NB4 (cell line): ENCODE results near the gene ENPP6.

Source experiments
- DNase-seq: peaks from one replicate; pipeline ENCODE4 v3.0.0; 2010; ENCODE audit warnings: low read depth
- H3K4me3 ChIP-seq: one replicate; pipeline ENCODE4 v1.5.1; 2011; ENCODE audit warnings: mild to moderate bottlenecking, low read depth, low read length, moderate library complexity
- MYC ChIP-seq: IDR thresholded peaks from 2 replicates; pipeline ENCODE4 v1.6.1; 2011; ENCODE audit warnings: low read depth, low read length
- POLR2A ChIP-seq: IDR thresholded peaks from 2 replicates; pipeline ENCODE4 v1.6.1; 2011; ENCODE audit warnings: mild to moderate bottlenecking; ENCODE audit not compliant: insufficient read length; ENCODE audit errors: extremely low read depth
- TF ChIP-seq, protein P1 (sequence below): IDR thresholded peaks from one replicate; pipeline ENCODE4 v1.5.1; 2012; ENCODE audit warnings: low read depth, low read length
- TF ChIP-seq, protein P2 (sequence below): IDR thresholded peaks from 2 replicates; pipeline ENCODE4 v1.6.1; 2011; ENCODE audit warnings: low read depth, low read length

Gene ENPP6

DNA sequence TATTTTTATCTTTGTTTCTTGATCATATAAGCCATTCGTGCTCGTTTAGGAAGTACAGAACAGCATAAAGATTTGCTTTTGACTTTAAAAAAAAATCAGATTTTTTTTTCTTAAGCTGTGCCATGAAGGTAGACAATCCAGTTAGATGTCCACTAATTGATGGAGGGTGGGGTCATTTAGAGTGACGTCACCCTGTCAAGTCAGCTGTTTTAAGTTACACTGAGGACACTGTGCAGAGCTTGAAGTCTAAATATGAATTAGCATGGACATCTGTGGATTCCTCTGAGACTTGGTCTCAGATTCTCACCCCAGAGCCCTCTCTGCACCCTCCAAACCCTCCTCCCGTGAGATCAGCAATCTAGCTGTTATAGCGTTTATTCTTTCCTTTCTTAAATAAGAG, 63.9 kb downstream of the ENPP6 start:
- no peak for DNase-seq
- no peak overlapping the region for H3K4me3 ChIP-seq
- no peak for TF ChIP-seq MYC
- TF ChIP-seq, protein P1, sequence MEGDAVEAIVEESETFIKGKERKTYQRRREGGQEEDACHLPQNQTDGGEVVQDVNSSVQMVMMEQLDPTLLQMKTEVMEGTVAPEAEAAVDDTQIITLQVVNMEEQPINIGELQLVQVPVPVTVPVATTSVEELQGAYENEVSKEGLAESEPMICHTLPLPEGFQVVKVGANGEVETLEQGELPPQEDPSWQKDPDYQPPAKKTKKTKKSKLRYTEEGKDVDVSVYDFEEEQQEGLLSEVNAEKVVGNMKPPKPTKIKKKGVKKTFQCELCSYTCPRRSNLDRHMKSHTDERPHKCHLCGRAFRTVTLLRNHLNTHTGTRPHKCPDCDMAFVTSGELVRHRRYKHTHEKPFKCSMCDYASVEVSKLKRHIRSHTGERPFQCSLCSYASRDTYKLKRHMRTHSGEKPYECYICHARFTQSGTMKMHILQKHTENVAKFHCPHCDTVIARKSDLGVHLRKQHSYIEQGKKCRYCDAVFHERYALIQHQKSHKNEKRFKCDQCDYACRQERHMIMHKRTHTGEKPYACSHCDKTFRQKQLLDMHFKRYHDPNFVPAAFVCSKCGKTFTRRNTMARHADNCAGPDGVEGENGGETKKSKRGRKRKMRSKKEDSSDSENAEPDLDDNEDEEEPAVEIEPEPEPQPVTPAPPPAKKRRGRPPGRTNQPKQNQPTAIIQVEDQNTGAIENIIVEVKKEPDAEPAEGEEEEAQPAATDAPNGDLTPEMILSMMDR: no peak
- TF ChIP-seq, protein P2, sequence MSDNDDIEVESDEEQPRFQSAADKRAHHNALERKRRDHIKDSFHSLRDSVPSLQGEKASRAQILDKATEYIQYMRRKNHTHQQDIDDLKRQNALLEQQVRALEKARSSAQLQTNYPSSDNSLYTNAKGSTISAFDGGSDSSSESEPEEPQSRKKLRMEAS: no peak
- no peak for TF ChIP-seq POLR2A

DNA sequence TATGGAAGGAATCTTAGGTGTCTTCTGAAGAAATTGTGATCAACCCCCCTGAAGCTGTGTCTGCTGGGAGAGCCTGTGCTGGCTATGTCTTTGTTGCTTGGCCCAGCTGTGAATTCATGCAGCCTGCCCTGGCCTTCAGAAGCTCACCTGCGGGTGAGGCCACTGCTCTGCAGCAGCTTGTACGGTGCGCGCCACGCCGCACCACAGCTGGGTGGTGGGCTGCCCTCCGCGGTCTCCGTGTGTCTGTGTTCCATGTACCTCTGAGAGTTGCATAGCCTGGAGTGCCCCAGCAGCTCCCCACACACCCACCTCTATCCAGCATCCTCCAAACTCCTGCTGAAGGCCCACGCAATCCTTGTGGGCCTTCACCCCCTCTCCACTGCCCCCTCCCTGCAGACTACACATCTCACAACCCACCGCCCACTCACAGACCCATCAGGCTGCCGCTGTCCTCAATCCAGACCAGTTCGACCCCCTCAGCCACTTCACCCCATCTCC, 65.6 kb downstream of the ENPP6 start:
- no peak for DNase-seq
- no peak overlapping the region for H3K4me3 ChIP-seq
- TF ChIP-seq MYC: no peak
- TF ChIP-seq, protein P2: no peak
- no peak for TF ChIP-seq POLR2A
- TF ChIP-seq, protein P1: no peak

DNA sequence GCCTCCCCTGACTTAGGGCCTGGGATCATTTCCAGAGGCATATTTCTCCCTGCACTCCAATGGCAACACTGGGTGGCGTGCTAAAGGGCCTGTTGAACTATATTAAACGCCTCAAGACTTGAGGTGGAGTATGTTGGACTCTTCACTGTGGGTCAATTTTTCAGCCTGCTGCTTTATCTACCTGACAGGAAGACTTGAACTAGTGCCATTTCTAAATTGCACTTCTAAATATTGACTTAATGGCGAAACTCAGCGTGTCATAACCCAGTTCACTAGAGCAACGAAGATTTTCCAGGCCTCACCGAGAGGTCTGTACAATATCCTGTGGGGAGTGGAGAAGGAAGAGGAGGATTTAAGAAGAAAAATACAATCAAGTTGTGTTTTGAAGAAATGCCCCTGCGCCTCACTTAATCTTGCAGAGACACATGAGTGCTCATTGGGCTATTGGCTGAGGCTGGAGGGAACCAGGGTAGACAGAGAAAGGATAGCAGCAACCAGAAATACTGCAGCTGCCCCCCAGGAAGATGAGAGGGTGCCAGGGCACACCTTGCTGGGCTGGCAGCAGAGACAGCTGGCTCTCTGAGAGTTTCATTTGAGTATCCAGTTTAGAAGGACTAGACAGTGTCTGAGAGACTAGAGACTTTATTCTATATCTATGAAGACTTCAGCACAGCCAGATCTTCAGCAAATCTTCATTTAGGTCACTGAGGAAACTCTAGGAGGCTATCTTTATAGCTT, 67.4 kb downstream of the ENPP6 start:
- DNase-seq: no peak
- no peak for TF ChIP-seq POLR2A
- TF ChIP-seq, protein P2: no peak
- TF ChIP-seq, protein P1: no peak
- no peak for TF ChIP-seq MYC
- no peak overlapping the region for H3K4me3 ChIP-seq

DNA sequence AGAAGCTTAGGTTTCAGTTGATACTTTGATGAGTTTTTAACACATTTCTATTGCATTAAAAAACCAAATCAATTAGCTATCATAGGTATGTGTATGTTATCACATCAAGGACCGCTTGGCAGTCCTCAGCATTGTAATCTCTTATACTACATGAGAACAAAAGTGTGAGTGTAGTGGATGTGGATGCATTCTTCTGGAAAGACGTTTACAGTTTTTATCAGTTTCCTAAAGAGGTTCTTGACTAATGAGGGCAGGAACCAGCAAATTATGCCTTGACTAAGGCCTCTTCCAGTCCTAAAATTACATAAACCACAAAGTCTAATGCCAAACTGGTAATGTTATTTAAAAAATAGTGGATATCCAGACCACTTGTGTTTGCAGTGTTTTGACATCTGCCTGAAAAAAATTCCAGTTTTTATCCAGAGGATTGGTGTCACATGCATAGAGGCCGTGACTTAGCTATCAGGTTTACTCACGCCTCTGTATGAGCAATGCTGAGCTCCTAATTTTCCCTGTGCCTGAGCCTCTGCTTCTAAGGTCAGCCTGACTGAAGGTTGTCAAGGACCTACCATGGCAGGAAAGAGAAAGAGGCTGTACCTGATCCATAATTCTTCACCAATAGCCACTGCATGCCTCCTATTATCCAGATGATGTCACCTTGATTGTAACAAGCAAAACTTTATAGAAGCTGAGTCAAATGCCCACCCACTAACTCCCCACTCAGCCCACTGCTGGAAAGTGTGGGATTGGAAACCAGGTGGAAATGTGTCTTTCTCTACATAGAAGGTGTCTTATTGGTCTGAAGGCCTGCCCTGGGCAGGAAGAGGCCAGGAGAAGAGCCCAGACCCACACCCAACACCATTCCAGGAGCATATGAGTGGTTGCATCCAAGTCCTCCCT, 68.7 kb downstream of the ENPP6 start:
- DNase-seq: no peak
- no peak overlapping the region for H3K4me3 ChIP-seq
- no peak for TF ChIP-seq POLR2A
- TF ChIP-seq, protein P2: no peak
- TF ChIP-seq, protein P1: no peak
- TF ChIP-seq MYC: no peak

DNA sequence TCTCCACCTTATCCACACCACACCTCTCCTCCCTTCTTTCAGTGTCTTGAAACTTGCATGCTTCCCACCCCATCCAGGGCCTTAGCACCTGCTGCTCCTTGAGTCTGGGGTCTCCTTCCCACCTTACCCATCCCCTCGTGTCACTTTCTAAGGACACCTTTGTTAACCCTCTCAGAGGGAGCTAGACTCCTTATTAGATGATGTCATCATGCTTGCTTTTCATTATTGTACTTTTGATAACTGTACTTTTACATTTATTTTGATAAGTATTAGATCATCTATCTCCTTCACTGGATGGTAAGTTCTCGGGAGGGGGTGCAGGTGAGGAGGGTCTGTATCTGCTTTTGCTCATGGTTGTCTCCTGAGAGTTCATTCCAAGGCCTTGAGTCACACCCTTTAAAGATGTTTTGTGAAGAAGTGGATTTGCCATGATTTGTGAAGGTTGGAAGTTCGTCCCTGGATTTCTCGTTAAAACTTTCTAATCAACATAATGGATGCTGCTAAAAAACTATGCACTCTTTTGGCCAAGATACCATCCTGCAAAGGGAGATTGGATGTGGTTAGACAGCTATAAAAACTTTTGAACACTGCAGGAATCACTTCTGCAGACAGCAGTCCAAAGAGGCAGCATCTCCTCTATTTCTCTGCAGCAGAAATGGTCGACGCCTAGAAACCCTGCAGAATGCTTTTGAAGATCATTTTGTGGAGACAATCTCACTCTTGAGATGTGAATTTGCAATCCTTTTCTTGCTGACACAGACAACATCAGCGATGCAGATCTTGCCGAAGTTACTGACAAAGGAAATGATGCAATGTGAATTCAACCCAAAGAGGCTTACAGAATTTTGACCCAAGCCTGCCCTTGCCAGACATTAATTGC, 69.6 kb downstream of the ENPP6 start:
- DNase-seq: peak; percentile 56
- no peak overlapping the region for H3K4me3 ChIP-seq

More for the DNA sequence above, 69.6 kb downstream of the ENPP6 start:
- no peak for TF ChIP-seq MYC
- TF ChIP-seq POLR2A: no peak
- TF ChIP-seq, protein P2: no peak
- TF ChIP-seq, protein P1: no peak
